GM12872 (cell line): ENCODE measurements around the gene ZBED3.

ENCODE experiments used
- TF ChIP-seq, protein P1 (sequence below): IDR thresholded peaks from 3 replicates; pipeline ENCODE4 v1.5.1; 2011; ENCODE audit warnings: low read depth, mild to moderate bottlenecking, low read length, moderate library complexity; ENCODE audit not compliant: insufficient read depth

The ZBED3 gene

DNA sequence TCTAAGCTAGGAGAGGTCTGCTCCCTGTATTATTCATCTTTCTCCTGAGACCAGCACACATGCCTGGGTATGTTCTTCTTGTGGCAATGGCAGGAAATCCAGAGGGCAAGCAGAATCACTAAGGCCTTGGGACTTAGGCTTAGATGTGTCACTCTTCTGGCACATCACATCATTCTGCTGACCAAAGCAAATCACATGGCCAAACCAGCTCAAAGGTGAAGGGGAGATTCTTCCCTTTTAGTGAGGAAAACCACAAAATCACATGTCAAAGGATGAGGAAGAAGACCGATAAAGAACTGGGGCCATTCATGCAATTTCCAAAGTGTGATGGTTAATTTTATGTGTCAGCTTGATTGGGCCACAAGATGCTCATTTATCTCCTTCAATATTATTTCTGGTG is 62.6 kb downstream of the ZBED3 start:
- TF ChIP-seq, protein P1, sequence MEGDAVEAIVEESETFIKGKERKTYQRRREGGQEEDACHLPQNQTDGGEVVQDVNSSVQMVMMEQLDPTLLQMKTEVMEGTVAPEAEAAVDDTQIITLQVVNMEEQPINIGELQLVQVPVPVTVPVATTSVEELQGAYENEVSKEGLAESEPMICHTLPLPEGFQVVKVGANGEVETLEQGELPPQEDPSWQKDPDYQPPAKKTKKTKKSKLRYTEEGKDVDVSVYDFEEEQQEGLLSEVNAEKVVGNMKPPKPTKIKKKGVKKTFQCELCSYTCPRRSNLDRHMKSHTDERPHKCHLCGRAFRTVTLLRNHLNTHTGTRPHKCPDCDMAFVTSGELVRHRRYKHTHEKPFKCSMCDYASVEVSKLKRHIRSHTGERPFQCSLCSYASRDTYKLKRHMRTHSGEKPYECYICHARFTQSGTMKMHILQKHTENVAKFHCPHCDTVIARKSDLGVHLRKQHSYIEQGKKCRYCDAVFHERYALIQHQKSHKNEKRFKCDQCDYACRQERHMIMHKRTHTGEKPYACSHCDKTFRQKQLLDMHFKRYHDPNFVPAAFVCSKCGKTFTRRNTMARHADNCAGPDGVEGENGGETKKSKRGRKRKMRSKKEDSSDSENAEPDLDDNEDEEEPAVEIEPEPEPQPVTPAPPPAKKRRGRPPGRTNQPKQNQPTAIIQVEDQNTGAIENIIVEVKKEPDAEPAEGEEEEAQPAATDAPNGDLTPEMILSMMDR = no peak

DNA sequence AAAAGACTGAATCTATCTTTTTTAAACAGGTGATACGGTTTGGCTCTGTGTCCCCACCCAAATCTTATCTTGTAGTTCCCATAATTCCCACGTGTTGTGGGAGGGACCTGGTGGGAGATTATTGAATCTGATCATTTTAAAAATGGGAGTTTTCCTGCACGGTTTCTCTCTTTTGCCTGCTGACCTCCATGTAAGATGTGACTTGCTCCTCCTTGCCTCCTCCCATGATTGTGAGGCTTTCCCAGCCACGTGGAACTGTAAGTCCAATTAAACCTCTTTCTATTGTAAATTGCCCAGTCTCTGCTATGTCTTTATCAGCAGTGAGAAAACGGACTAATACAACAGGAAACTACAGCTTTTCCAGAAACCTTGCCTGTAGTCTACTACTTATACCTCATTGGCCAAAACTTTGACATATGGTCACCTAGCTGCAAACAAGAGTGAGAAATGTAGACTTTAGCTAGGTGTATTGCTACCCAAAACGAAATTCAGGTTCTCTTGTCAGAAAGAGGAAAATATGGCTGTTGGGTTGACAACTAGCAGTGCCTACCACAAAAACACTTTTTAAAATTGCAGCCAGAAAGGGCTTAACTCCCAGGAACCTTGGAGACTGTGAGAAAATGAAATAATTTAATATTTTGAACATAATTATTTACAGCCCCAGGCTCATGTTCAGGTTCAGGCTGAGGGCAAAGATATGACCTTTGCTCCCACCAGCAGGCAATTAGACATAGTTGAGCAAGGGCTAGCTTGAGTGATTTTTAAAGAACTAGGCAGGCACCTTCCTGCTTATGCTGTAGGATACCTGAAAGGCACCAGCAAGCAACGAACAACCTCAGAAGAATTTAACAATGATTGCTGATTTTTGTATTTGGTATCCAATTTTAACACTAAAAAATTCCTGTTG is 64.3 kb downstream of the ZBED3 start:
- TF ChIP-seq, protein P1 = no peak
